A673 (cell line): ENCODE results near the gene MEAF6. TPM values are rescaled to one million over a fixed set of nuclear protein-coding genes. Genes with fewer than 3 reads are reported as not detected.
A peak's percentile ranks its signal among the peaks of the same experiment; 100 is the strongest.

Source experiments
- BruUV-seq: library from RNA; stranded (reverse); fragments of 400-500 nt; replicated peaks from 2 replicates; lab custom pipeline; 2021; lab: Mats Ljungman, UMichigan
- CTCF ChIA-PET: fragments of 300-600 bp; sonication (Branson Sonifier 250); formaldehyde crosslinking; loops from one replicate; lab custom pipeline; 2022; ENCODE audit warnings: antibody characterized with exemption; lab: Charles Lee
- POLR2A ChIA-PET: fragments of 300-600 bp; sonication (Branson Sonifier 250); formaldehyde crosslinking; loops from one replicate; lab custom pipeline; 2022; ENCODE audit warnings: antibody characterized with exemption; ENCODE audit not compliant: low non-redundant PET; lab: Charles Lee
- DNase-seq: peaks from one replicate; pipeline ENCODE4 v3.0.0-alpha.2; 2015; ENCODE audit warnings: low spot score
- H3K27ac ChIP-seq: fragments of 200-600 bp; sonication (generic); 2 replicates; pipeline ENCODE4 v1.5.1; 2016; ENCODE audit warnings: mixed run types, low read depth, mild to moderate bottlenecking, mixed read lengths, antibody characterized with exemption, low read length; ENCODE audit not compliant: poor library complexity, severe bottlenecking
- H3K27me3 ChIP-seq: fragments of 200-600 bp; sonication (generic); replicated peaks from 2 replicates; pipeline ENCODE4 v1.6.1; 2017; ENCODE audit warnings: mixed run types, low read depth, mild to moderate bottlenecking, mixed read lengths, antibody characterized with exemption, low read length; ENCODE audit not compliant: insufficient read depth, poor library complexity
- H3K36me3 ChIP-seq: fragments of 200-600 bp; sonication (generic); 2 replicates; pipeline ENCODE4 v1.6.1; 2016; ENCODE audit warnings: mixed run types, mild to moderate bottlenecking, mixed read lengths, antibody characterized with exemption, low read length; ENCODE audit not compliant: insufficient read depth, poor library complexity, severe bottlenecking
- H3K4me1 ChIP-seq: fragments of 200-600 bp; sonication (generic); 2 replicates; pipeline ENCODE4 v1.6.1; 2017; ENCODE audit warnings: mixed run types, mild to moderate bottlenecking, mixed read lengths, antibody characterized with exemption, low read length; ENCODE audit not compliant: insufficient read depth, poor library complexity, severe bottlenecking
- H3K4me3 ChIP-seq: fragments of 200-600 bp; sonication (generic); 2 replicates; pipeline ENCODE4 v1.5.1; 2016; ENCODE audit warnings: low read depth, mixed run types, mild to moderate bottlenecking, mixed read lengths, low read length; ENCODE audit not compliant: poor library complexity, severe bottlenecking
- H3K9me3 ChIP-seq: fragments of 200-600 bp; sonication (generic); 2 replicates; pipeline ENCODE4 v1.6.1; 2016; ENCODE audit warnings: mixed run types, low read depth, mild to moderate bottlenecking, mixed read lengths, antibody characterized with exemption, low read length; ENCODE audit not compliant: poor library complexity, severe bottlenecking
- CTCF ChIP-seq: fragments of 300-800, 200-600 bp; sonication (generic); conservative IDR thresholded peaks from 2 replicates; pipeline ENCODE4 v1.5.1; 2017; ENCODE audit warnings: low read depth, mild to moderate bottlenecking, antibody characterized with exemption, low read length, moderate library complexity, mixed read lengths
- EZH2 ChIP-seq: fragments of 200-600 bp; sonication (generic); IDR thresholded peaks from 2 replicates; pipeline ENCODE4 v1.6.1; 2017; ENCODE audit warnings: borderline replicate concordance, low read depth, mild to moderate bottlenecking, mixed read lengths, antibody characterized with exemption, low read length; ENCODE audit not compliant: poor library complexity, severe bottlenecking
- intact Hi-C: fragments of 100-400 bp; cut with micrococcal nuclease; formaldehyde crosslinking; loops from one replicate; pipeline ENCODE4 v1.10.0; 2022; ENCODE audit not compliant: unreplicated experiment
- total RNA-seq: library from RNA; stranded (reverse); gene quantifications from 2 replicates; pipeline ENCODE4 v1.2.3, GENCODE V29; 2021

The MEAF6 gene
- total RNA-seq, 1 experiment from 2014 or later, result 73.8 TPM

DNA sequence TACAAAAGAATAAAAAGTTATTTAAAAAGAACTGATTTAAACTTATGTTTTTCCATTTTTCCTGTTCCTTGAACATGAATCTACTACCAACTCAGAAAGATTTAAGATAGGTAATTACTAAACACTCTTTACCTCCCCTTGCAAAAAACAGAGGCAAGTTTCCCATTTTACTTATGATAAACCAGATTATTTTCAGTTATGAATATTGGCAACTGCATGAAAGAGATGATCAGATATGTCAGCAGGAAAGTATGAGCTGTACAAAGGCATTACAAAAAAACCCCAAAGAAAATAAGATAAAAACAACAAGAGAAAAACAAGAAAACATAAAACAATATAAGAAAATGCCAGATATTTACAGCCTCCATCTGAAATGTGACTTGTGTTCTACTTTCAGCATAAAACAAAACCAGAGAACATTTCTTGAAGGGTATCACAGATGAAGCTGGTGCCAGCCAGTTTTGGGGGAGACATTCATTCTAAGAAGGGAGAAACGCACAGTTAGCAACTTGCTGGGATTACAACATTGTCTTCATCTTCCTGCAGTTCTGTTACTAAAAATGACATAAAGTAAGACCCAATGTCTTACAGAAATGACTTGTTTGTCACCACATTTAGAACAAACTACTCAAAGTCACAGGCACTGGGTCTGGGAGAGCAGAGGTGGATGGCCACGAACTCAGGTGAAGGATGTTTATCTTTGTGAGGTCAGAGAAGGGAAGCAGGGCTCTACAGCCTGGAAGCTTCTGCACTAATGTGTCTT, 21.0 kb downstream of the MEAF6 start:
- Histone ChIP-seq H3K27ac (no peak overlapping the region), H3K4me3 (no peak overlapping the region), H3K36me3 (peaks cover 25% of the 10 kb centered on the region), H3K9me3 (no peaks in the 10 kb centered on the region), H3K27me3 (no peaks in the 10 kb centered on the region), H3K4me1 (no peaks in the 10 kb centered on the region)
- TF ChIP-seq CTCF, result no peak
- no peak for TF ChIP-seq EZH2
- ChIA-PET POLR2A (no interaction called here), CTCF (no interaction called here)
- intact Hi-C loops, result no loop called here
- BruUV-seq, result TSS peak; percentile 33
- DNase-seq, result no peak

DNA sequence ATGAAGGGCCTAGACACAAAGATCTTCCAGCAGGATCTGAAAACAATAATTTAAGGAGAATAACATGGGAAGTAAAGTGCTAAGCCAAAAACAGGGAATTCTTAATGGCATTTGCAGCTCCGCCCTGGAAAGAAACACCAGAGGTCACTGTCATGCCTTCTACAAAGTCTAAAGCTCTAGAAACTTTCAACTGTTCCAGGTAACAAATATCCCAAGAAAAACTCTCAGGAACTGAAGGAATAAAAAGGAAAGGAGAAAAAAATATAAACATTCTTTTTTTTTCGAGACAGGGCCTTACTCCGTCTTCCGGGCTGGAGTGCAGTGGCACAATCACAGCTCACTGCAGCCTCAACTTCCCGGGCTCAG, 27.0 kb downstream of the MEAF6 start:
- no TSS peak for BruUV-seq
- TF ChIP-seq CTCF (no peak; the same call in 1 of the 2 replicates), EZH2 (no peak)
- ChIA-PET CTCF (interaction anchor here (0.6 to 1.9 kb wide), 10 partner anchors 9 to 1006 kb away, joined by 3 to 7 read pairs (median 4); partner anchors contain the start of gene ZC3H12A), POLR2A (no interaction called here)
- no peak for DNase-seq
- Histone ChIP-seq H3K9me3 (no peaks in the 10 kb centered on the region), H3K27ac (no peak overlapping the region), H3K36me3 (peaks cover 8% of the 10 kb centered on the region), H3K4me3 (no peak overlapping the region), H3K4me1 (no peaks in the 10 kb centered on the region), H3K27me3 (no peaks in the 10 kb centered on the region)
- intact Hi-C loops, result loop anchor here (1.0 kb wide), 1 partner anchor 32 kb away; no protein-coding TSS in a partner anchor

DNA sequence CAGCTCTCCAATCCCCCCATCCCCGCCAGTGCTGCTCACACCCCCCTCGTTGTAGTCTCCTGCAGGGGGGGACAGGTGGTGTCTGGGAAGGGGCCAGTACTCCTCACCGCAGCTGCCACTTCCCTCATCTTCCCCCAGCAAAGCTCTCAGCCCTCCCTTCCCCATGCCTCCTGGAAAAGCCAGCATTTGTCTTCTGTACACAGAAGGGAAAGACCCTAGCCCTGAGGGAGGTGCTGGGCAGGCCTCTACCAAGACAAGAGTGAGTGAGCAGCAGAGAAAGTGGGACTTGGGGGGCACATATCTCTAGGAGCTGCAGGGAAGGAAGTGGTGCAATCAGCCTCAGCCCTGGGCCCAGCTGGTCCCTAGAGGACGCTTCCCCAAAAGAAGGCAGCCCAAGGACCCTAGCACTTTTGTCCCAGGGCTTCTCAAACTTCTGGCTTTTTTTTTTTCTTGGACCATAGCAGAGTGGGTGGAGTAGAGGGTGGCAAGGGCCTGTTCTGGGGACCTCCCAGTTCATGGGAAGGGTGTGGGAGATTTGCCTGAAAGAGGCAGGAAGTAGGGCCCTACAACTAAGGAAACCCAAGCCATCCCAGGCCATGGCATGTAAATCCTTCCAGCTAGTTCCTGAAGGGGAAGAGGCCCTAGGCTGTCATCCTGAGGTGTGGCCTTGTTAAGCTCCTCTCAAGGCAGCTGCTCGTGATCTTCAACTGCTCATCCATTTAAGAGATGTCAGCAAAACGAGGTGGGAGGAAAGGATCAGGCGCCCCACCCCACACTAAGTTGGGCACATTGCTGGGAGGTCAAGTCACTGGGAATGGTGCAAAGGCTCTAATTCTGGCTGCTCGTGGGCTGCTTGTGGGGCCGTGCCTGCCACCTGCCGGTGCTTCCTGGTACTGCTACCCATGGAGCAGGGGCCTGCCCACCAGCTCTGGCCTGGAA, 27.6 kb downstream of the MEAF6 start:
- Histone ChIP-seq H3K4me3 (no peak overlapping the region), H3K36me3 (peaks cover 9% of the 10 kb centered on the region), H3K27me3 (no peaks in the 10 kb centered on the region), H3K4me1 (no peaks in the 10 kb centered on the region), H3K9me3 (no peaks in the 10 kb centered on the region), H3K27ac (peak overlapping the region; percentile 42)
- peak; percentile 76 for DNase-seq
- ChIA-PET CTCF (interaction anchor here (0.7 to 1.9 kb wide), 10 partner anchors 8 to 971 kb away, joined by 3 to 7 read pairs (median 4); partner anchors contain the start of gene ZC3H12A), POLR2A (no interaction called here)
- no TSS peak for BruUV-seq
- intact Hi-C loops, result loop anchor here (1.0 kb wide), 1 partner anchor 32 kb away; no protein-coding TSS in a partner anchor
- TF ChIP-seq EZH2 (no peak), CTCF (peak; percentile 96)
